GM19328 (cell line): Measurements from ENCODE around the gene OR51A4.
"Not testable (repeated sequence)": the region's sequence is repeated elsewhere in the genome, so short reads cannot be mapped to it uniquely, and the experiment has no call there.

Source experiments
- ATAC-seq: cut with Tn5 transposase; IDR thresholded peaks from one replicate; pipeline ENCODE4 v1.9.1; 2021; ENCODE audit warnings: mild to moderate bottlenecking, moderate library complexity; ENCODE audit not compliant: unreplicated experiment

Gene OR51A4, protein sequence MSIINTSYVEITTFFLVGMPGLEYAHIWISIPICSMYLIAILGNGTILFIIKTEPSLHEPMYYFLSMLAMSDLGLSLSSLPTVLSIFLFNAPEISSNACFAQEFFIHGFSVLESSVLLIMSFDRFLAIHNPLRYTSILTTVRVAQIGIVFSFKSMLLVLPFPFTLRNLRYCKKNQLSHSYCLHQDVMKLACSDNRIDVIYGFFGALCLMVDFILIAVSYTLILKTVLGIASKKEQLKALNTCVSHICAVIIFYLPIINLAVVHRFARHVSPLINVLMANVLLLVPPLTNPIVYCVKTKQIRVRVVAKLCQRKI

DNA sequence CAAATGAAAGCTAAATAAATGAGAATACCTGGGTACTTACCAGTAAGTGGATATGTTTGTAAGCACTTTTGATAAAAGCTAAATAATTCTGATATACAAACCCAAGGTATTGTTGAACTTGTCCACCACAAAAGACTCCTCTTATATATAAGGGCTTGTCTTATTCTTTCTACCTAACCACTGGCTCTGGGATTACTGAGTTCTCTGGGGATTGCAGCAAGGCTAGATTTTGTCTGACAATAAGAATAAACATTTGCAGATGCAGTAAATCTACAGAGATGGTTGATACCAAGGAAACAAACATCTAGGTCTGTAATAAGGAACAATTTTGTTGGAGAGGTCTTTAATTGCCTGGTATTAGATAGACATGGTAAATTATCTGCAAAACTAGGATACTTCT is at the start of gene OR51A4:
TSS of gene OR51A4 (minus strand) at position 101 of the 400 bp plus-strand sequence. CDS start 505 bp downstream, outside the sequence.
- no peak for ATAC-seq

DNA sequence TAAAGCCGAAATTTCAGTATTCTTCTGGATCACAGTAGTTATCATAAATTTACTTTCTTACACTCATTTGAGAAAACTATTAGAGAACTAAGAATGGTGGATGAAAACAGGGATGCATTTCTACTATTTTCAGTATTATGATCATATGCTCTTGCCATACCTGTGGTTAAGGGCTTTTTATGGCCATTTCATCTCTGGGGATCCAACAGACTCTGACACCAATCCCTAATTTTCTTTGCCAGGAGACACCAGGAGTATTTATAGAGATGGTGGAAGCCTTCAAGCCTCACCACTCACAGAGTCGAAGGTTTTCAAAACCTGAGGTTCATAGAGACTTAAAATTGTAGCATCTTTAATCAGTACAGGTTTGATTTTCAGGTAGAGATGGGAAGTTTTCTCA is 47.1 kb upstream of the OR51A4 start, which contains the start of gene OR51L1:
TSS of gene OR51L1 (plus strand) at position 301 of the 400 bp plus-strand sequence. CDS start 4,132 bp downstream, outside the sequence.
- no peak for ATAC-seq

DNA sequence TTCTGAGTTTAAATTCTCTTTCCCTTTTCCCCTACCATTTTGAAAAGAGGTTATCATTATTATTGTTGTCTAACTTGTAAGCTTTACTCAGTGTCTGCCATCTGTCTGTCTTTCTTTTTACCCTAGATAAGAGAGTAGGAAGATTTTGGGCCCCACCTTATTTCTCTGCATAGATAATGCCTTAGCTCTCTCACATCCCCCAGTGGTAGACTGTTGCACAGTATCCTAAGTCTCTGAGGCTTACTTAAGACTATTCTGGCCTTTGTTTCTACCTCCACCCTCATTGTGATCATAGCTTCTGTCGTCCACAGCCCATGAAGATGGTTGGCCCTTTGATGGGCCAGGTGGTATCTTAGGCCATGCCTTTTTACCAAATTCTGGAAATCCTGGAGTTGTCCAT is 43.7 kb upstream of the OR51A4 start:
- ATAC-seq = no peak

DNA sequence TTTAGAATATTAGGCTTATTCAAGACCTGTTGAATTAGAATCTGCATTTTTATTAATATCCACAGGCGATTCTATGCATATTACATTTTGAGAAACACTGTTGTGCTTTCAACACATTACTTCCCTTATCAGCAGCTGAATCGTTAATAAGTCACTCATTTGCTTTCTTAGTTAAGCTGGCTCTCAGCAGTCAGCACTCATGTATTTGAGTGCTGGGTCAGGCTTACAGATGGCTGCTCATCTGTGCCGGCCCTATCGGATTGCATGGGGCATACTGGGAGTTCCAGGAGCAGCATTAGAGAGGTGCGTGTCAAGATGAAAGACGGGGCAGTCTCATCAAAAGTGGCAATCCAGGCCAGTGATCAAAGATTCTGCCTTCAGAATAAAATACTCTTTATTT is 36.4 kb upstream of the OR51A4 start:
- ATAC-seq = no peak

DNA sequence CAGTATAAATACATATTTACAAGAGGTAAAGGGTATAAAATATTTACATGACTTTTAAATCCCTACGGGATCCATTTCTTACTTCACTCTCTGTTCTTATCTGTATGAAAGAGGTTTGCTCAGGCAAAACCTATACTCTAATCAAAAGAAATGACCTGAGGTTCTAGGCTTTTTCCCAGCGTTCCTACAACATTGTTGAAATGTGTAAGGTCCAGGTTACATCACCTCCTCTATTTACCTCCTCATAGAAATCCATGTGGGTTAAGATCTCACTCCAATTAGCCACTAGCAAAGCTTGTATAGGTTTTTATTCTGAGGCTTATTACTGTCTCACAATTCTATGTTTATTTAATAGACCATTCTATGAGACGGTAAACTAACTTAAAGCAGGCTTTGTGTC is 35.3 kb upstream of the OR51A4 start:
- no peak for ATAC-seq

DNA sequence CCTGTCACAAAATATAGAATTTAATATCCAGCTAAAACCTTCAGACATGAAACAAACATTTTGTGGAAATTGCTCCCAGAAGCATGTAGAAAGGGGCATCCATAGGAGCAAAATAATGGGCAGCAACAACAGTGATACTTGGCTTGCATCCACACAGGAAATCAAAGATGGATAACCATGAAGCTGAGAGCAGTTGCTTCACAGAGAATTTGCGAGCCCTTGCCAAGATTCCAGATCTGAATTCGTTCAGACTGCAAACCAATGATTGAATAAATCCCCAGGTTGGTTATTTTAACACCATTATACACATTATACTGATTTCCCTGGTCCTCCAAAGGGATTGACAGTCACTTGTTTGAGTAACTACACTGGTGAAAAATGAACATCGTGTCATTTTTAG is 31.6 kb upstream of the OR51A4 start:
- ATAC-seq = no peak

DNA sequence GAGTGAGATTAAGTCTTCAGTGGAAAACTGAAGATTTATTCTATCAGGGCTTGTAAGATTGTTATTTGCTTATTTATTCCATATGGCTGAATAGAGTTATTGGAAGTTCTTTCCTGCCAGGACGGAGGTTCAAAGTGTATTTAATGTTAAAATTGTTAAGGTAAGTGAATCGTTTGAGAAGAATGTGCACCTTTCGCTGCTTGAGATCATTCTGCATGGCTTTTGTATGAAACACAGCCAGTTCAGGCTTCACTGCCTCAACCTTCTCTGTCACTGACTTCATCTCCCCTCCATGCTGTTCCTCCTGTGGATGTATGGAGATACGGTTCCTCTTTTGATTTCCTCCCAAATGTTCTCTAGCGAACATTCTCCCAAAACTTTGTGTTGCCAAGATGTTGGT is 28.0 kb upstream of the OR51A4 start:
- ATAC-seq = no peak

DNA sequence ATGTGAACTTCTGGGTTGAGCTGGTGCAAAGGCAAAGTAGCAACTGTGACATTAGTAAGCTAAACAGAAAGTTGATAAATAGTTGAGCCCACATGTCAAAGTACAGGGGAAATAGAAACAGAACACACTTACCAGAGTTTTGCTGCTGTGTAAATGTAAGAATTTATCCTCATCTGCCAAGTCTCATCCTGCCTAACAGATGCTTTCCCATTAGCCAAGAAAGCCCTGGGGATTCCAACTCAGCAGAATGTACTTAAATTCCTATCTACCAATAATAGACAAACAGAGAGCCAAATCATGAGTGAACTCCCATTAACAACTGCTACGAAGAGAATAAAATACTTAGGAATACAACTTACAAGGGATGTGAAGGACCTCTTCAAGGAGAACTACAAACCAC is 15.4 kb upstream of the OR51A4 start:
- no peak for ATAC-seq

DNA sequence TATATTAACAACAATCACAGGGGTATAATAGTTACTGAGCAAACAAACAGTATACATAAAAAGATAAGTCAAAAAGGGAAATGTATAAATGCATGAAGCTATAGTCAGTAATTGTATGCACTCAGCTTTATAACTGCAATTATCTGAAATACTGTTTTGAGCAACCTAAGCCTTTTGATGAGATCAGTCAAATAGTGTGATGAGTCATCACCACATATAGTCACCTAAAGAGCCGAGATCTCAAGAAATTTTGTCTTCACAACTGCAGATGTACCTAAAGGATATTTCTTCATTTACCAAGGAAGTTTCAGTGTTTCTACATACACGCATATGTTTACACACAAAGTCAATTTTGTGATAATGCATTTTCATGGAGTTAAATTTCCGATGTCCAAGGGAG is 13.5 kb upstream of the OR51A4 start:
- no peak for ATAC-seq

DNA sequence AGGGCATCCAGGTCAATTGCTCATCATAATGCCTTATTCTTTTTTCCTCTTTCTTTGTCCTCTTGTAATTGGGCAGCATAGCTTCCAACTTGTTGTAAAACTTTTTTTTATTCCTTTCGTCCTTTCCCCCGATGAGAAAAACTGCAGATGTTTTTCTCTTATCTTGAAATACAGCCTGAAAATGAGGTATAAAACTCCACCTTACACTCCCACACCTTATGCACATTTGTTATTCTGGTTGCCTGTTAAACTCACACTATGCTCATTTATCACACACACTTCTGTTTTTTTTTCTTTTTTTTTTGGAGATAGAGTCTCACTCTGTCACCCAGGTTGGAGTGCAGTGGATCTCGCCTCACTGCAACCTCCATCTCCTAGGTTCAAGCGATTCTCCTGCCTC is 10.0 kb upstream of the OR51A4 start:
- ATAC-seq = no peak

DNA sequence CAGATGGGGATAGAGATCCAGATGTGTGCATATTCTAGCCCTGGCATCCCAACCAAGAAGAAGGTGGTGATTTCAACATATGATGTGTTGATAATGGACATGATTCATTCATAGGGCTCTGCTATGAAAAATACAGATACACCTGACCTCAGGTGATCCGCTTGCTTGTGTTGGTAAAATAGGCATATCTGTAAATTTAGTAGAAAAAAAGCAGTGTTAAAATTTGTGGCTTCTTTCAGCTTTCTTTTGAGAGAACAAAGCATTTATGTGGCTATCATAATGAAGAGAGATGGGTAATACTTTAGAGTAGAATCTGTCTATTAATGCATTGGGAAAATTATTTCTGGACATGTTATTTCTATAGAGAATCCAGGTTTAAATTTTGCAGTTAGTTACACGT is 8.2 kb upstream of the OR51A4 start, which contains the start of gene OR51A2:
TSS of gene OR51A2 (minus strand) at position 101 of the 400 bp plus-strand sequence. CDS start at position 101, 0 bp downstream.
- not testable (repeated sequence) for ATAC-seq

DNA sequence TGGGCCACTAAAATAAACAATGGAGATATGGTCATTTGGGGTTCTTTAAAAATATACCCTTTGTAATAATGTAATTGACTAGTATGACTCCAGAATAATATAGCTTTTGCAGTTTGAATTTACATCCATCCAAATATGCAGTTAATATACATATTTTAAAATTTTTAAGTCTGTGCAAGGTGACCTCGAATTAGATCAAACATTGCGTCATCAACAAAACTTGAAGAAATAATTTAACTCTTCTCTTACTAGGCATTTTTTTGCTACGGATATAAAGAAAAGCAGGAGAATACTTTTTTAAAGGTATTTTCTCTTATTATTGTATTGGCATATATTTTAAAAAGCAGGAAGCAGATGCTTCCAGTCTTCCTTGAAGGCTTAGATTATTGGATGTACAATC is 10.7 kb downstream of the OR51A4 start:
- ATAC-seq = no peak

DNA sequence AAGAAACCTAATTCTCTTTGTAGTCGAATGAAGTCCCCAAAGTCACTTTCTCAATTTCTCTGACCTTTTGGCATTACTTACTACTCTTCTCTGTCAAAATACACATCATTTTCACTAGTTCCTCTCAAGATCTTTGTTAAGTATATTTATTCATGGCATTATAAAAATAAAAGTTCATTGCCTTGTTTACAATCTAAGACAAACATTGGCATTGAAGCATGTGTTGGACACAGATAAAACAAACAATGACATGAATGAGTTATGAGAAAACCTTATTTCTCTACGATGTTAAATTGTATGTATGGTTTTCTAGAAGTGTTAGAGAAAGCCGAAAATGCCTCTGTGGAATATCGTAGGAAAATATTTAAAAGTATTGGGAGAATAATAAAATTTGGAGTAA is 14.7 kb downstream of the OR51A4 start:
- ATAC-seq = no peak

DNA sequence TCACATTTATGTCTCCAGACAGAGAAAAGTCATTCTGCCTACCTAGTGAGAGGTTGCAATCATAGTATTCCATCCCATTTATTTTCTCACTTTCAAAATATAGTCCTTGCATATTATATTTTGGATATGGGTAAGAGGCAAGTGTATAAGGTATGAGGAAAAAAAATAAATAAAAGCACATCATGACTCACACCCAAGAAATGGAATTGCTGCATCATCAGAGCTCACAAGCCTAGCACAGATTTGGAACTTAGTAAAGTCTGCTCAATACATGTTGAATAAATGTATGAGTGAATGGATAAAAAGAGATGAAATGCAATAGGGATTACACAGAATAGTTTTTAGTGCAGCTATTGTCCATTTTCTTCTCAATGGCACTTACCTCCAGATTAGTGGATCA is 20.8 kb downstream of the OR51A4 start:
- ATAC-seq = no peak

DNA sequence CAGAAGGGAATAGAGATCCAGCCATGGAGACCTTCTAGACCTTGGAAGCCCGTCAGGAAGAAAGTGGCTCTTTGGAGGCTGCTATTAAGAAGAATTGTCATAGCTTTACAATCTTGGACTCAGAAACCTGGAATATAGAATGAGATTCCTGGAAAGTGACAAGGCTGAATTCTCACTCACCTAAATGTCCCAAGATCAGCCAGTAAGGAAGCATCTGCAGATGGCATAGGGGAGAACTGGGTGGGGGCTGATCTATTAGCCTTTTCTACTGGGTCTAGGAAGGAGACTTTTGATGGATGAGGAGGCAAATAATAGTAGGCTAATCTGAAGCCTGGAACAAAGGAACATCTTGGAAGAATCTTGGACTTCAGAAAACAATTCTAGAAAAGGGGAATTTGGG is 23.2 kb downstream of the OR51A4 start, which contains the start of gene OR51G1:
TSS of gene OR51G1 (minus strand) at position 101 of the 400 bp plus-strand sequence. CDS start at position 101, 0 bp downstream.
- ATAC-seq = no peak

DNA sequence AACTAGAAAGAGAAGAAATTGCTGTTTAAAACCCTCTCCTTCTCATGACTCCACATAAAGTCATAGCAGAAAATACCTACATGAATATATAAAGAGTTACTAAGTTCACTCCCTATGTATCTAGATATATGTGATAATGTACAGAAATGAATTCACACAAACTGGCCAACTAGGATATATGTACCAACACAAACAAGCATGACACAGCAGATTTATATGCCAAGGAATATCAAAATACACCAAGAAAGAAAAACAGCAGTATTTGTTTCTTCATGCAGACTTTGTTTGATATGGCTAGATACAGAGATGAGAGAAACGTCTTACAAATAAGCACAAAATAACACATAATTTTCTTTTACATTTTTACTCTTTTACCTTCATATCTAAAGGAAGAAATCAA is 25.1 kb downstream of the OR51A4 start:
- ATAC-seq = no peak

DNA sequence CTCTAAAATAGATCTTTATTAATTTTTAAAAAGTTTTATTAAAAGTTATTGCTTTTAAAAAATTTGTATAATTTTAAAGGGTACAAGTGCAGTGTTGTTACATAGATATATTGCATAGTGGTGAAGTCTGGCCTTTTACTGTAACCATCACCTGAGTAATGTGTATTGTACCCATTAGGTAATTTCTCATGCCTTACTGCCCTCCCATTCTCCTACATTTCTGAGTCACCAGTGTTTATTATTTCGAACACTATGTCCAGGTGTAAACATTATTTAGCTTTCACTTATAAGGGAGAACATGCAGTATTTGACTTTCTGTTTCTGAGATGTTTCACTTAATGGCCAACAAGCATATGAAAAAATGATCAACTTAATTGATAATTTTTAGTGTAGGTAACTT is 25.6 kb downstream of the OR51A4 start:
- no peak for ATAC-seq

DNA sequence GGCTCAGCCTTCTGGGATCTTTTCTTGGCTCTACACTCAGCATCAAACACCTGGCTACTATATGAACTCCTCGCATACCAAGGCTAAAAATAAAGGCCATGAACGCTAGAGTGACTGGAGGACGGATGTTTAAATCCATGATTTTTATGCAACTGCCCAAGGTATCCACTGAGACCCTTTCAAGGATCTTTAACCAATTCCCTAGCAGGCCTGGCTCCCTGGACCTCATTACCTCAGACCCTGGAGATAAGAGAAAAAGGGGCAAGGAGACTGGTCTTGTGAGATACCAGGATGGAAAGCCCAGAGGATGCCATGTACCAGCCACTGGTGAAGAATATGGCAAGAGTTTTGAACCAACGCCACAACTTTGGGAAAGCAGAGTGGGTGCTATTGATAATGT is 28.2 kb downstream of the OR51A4 start, which contains the start of gene OR51G2:
TSS of gene OR51G2 (minus strand) at position 101 of the 400 bp plus-strand sequence. CDS start 3,687 bp downstream, outside the sequence.
- ATAC-seq = no peak

DNA sequence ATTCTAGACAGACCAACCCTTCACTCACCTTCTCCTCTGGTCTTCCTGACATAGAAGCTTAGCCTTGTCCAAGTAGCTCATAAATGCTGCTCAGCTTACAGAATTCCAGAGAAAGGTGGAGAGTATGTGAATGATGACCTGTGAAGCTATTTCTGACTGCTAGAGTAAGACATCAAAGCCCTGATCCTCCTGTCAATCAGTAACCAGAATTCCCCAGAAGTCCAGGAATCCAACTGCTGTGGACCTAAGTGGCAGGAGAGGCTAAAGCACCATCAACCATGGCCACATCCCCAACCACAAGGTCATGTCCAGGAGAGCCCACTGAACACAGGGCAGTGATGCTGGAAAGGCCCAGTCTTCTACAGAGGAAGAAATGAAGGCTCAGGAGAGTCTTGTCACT is 30.8 kb downstream of the OR51A4 start:
- ATAC-seq = no peak

DNA sequence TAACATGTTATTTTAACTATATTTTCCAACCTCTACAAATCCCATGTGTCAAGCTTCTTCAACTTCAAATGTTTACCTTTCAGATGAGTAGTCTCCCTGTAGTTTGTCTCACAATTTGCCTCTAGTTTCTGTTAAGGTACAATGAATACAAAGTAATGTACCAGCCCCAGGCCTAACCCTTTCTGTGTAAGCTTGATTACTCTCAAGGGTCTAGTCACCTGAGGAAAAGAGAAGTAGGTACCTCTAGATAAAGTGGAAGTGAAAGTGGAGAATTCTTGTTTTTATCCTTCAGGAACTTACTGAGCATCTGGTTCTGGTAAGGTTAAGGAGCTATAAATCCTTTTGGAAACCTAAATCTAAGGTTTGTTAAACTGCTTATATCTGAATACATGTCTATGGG is 43.9 kb downstream of the OR51A4 start, which contains the start of gene OR51A7:
TSS of gene OR51A7 (plus strand) at position 300 of the 400 bp plus-strand sequence. CDS start 3,587 bp downstream, outside the sequence.
- no peak for ATAC-seq
